ENCODE data around the gene DDX60.

- TF ChIP-seq CTCF (IDR thresholded peaks at IDR 0.05), result no peak
- TF ChIP-seq POLR2A (IDR thresholded peaks at IDR 0.05), result no peak
Observed at GRCh38 chr4:168208957-168209614, 109.5 kb downstream of the DDX60 start.
